Renal pelvis (tissue), 4 donors: ENCODE measurements around the gene HPSE. TPM values are rescaled to one million over a fixed set of nuclear protein-coding genes. Genes with fewer than 3 reads are reported as not detected.
"Not testable (repeated sequence)": the region's sequence is repeated elsewhere in the genome, so short reads cannot be mapped to it uniquely, and the experiment has no call there.

Source experiments
- DNase-seq: peaks from one replicate; pipeline ENCODE4 v3.0.0-alpha.2; 2013
- polyA plus RNA-seq, 3 donors: library from polyadenylated mRNA; unstranded; fragments of 120-200 nt; gene quantifications; one replicate each; pipeline ENCODE4 v1.2.1, GENCODE V29; 2013; ENCODE audit not compliant: insufficient read length in 3 of 3

The HPSE gene
- polyA plus RNA-seq, 3 donors, result 0.94 to 1.0 (median 0.95) TPM

DNA sequence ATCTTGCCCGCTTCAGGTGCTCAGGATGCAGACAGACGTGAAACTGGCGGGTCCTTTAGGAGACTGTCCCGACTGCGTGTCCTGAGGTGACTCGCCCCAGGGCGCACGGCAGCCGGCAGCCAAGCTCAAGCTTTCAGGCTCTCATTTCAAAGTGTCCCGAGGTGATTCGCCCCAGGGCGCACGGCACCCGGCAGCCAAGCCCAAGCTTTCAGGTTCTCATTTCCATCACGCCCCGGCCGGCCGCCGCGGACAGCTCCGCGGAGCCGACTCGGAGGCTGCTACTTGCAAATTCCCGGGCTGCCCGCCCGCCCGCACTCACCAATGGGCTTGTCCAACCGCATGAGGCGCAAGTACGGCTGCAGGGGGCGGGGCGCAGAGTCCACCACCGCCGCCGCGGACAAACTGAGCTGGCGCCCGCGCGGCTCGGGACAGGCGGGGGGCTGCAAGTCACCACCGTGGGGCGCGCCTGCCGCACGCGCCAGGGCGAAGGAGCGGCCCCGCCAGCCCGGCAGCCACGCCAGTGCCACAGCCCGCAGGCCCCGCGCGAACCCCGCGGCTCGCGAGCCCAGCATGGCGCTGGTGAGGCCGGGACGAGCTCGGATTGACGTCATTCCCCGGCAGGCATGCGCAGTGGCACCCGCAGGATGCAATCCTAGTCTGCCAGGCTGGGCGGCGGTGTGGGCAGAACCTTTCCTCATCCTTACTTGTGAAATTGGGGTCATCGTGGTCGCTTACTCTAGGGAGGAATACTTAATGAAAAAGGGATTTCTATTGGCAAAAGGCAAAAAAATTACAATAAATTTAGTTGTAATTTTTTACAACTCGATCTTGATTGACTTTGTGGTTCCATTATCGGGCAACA, 50.2 kb downstream of the HPSE start, which contains the start of gene COQ2:
TSS of gene COQ2 (minus strand) at position 606 of the 862 bp plus-strand sequence. CDS start at position 572, 34 bp downstream.
- DNase-seq, result peak; percentile 93

DNA sequence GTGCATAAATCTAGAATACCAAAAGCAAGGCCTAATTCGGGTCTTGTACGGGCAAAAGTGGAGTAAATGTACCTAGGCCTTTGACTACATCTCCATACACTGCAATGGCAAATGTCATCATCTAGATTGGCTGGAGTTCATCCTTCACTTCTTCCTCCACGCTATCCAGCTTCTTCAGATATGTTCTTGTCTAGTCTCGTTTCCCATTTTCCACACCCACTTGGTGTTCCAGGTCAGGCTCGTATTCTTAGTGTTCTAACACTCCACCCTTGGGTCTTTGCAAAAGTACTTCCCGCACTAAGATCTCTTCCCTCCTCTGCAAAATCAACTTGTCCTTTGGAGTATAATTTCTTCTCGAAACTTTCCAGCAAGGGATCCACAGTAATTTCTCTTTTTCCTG, 51.5 kb downstream of the HPSE start:
- no peak for DNase-seq

DNA sequence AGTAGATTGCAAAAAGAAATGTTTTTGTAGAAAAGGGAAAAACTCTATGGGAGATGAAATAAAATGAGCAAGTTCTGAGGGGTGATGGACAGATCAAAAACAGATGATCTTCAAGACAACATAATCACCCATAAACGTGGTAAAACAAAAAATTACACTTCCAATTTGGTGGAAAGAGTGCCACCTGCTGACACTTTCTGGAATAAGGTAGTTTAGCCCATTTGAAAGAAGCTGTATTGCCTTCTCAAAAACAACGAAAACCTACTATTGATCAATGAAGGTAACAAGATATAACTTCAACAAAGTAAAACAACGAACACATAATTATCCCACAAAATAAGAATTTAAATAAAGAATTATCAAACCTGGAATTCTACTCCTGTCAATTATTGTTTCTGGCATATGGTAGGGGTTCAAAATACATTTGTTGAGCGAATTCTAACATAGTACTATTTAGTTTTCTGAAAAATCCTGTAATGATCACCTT, 52.6 kb downstream of the HPSE start:
- DNase-seq, result peak; percentile 58

DNA sequence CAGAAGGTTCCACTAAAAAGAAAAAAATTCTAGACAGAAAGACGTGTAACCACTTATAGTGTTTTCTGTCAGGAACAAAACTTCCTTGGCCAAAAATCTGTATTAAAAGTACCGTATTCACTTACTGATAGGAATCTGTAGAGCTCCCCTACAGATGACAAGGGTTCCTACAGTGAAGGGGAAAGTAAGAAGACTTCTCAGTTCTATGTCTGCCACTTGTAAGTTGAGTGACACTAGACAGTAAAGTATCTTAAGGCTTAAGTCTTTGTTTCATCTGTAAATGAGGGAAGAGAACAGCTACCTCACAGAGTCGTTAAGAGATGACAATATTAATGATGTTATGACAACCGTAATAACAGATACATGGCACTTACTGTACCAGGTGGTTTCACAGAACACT, 53.3 kb downstream of the HPSE start:
- DNase-seq, result no peak

DNA sequence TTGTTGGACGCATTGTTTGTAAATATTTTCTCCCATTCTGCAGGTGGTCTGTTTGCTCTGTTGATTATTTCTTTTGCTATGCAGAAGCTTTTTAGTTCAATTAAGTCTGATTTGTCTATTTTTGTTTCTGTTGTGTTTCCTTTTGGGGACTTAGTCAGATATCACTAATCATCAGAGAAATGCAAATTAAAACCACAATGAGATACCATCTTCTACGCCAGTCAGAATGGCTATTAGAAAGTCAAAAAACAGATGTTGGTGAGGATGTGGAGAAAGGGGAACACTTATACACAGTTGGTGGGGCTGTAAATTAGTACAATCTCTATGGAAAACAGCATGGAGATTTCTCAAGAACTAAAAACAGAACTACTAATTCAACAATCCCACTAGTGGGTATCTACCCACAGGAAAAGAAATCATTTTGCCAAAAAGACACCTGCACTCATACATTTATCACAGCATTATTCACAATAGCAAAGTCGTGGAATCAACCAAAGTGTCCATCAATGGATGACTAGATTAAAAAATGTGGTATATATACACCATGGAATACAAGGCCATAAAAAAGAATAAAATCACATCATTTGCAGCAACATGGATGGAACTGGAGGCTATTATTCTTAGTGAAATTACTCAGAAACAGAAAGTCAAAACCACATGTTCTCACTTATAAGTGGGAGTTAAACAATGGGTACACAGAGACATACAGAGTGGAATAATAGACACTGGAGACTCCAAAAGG, 58.2 kb downstream of the HPSE start:
- no peak for DNase-seq

DNA sequence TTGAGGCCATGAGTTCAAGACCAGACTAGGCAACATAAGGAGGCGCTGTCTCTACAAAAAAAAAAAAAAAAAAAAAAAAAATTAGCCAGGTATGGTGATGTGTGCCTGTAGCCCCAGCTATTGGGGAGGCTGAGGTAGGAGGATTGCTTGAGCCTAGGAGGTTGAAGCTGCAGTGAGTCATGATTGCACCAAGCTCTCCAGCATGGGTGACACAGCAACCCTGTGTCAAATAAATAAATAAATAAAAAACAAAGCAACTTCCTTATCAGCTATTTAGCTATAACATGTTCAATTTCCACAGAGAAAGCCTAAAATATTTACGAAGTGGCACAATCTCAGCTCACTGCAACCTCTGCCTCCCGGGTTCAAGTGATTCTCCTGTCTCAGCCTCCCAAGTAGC, 60.7 kb downstream of the HPSE start:
- DNase-seq, result not testable (repeated sequence)

DNA sequence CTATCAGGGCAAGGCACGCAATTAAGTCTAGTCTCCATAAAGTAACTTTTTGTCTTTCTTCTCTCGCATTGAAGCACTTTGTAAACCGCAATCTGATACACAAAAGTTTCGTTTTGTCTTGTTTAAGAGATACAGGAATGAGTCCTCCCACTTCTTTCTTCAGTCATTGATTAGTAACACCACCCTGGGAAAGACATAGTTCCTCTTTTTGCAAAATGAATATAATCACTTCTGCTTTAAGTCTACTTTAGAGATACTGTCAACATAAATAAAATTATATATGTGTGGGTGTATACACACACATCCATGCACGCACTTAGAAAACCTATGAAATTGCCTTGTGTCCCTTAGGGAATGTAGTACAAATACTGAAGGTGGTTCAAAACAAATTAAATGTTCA, 61.7 kb downstream of the HPSE start:
- DNase-seq, result no peak

DNA sequence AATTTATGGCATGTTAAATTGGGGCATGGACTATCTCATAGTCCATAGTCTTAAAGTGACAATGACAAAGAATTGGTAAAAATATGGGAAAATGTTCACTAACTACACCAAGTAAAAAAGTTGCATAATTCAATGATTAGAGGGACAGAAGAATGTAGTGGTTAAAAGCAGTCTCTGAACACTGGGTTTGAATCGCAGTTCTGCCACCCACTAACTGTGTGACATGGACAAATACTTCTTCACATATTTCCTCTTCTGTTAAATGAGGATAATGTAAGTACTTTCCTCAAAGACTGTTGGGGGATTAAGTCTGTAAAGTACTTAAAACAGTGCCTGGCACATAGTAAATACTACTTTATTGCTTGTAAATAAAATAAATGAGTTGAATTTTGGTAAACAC, 65.4 kb downstream of the HPSE start:
- DNase-seq, result no peak

DNA sequence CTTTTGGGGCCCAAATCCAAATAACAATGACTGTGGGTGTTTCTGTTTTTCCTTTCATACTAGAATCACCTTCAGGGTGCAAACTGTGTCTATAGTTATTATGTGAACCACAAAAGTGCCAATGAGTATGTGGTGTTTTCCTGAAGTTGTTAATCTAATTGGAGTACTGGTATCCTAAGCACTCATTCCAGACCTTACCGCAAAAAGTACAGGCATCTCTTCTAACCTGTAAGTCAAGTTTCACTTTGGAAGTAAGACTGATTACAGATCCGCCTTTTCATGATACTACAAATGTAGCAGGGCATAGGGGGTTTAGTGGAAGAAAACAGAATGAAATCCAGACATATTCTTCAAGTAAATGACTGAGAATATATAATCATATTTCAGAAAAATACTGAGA, 66.2 kb downstream of the HPSE start:
- no peak for DNase-seq

DNA sequence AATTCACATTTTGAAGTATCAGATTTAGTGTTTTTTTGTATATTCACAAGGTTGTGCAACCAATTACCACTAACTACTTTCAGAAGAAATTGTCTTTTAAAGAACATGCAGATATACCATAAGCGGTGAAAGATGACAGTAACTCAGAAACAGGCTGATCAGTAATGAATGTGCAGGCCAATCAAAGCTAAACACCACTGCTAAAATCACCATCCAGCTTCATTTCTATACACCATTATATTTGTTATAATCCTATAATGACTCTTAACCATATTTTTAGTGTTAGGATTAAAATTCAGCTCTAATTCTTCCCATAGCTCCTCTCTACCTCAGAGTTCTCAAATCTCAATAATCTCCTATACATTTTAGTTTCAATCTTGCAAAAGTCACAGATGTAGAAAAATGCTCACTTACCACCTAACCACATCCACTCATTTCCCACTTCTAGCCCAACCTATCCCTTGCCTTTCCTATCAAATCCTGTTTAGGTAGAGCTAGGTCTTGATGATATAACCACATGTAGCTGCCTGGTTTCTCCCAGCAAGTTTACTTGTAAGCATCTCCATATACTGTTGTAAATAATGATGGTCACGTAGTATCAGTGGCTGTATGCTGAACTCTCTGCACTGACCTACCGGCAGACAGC, 66.7 kb downstream of the HPSE start:
- no peak for DNase-seq

DNA sequence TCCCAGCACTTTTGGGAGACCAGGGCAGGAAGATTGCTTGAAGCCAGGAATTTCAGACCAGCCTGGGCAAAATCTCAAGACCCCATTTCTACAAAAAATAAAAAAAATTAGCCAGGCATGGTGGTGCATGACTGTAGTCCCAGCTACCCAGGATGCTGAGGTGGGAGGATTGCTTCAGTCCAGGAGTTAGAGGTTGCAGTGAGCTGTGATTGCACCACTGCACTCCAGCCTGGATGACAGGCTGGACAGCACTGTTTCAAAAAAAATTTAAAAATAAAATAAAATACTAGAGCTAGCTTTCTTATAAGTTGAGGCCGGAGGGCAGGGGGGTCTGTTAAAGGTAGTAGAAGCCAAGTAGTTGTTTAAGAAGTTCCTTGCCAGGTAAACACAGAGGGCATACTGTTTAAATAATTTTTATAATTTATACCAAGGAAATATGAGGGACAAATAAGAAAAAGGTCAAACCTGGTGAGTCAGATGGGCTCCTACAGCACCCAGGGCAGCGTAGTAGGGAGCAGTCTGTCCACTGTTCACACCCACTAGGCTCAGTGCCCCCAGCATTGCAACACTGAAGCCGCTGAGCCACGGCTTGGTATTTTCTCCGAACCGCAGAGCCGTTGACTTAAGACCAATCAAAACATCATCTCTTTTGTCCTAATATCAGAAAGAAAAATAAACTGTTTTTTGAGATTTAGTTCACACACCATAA, 67.4 kb downstream of the HPSE start:
- no peak for DNase-seq

DNA sequence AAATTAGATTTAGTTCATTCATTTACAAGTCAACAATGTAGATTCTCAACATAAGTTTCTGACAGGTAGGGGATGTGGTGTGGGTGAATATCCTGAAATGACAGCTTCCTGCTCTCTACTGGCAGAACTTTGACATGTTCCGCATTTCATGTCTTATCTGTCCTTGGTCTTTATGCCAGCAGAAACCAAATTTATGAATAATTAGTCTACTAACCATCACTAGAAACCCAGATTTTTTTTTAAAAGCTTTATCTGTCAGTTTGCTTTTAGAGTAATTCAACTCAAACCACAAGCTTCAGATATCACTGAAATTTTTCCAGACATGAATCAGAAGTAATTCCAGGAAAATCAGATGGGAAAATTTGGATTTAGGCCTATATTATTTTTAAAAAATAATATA, 68.0 kb downstream of the HPSE start:
- DNase-seq, result no peak

DNA sequence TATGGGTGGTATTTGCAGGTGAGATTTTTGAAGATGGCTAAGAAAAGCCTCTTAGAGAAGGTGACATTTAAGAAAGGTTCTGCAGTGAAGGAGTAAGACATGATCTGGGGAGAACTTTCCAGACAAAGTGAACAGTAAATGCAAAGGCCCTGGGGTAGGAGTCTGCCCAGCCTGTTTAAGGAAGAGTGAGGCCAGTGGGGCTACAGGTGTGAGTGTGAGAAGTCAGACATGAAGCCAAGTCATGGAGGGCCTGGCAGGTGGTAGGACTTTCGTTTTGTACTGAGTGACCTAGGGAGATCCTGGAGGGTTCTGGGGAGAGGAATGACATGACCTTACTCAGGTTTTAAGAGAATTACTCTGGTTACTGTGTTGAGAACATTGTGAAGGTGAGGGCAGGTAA, 71.5 kb downstream of the HPSE start:
- no peak for DNase-seq

DNA sequence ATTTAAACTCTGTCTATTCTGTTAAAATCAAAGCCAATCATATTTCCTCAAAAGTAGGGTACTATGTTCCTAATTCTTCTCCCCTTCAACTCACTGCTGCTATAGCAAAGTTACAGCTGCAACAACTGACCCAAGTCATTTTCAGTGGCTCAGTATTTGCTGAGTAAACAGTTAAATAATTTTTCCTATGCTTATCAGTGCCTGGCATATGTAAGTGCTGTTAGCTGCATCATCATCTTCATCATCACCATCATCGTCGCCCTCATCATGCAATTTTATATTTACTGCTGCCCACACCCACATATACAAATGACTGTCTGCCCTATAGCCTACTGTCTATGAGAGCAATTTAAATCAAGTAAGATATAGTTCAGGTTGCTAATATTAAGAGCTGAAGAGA, 72.0 kb downstream of the HPSE start:
- DNase-seq, result no peak

DNA sequence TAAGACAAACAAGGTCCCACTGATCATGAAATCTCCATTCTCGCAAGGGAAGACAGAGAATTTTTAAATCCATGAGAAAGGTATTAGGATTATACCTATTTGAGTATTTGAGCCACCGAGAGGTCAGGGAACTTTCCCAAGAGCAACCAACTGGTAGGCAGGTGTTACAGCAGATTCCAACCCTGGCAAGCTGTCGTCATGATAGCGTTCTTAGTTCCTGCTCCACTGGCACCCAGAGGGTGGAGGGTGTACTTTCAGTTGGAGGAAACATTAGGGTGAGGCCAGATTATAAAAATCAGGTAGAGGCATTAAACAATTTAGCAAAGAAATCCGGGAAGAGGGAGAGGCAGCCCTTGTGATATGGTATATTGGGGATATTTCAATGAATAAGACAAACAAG, 73.3 kb downstream of the HPSE start:
- no peak for DNase-seq

DNA sequence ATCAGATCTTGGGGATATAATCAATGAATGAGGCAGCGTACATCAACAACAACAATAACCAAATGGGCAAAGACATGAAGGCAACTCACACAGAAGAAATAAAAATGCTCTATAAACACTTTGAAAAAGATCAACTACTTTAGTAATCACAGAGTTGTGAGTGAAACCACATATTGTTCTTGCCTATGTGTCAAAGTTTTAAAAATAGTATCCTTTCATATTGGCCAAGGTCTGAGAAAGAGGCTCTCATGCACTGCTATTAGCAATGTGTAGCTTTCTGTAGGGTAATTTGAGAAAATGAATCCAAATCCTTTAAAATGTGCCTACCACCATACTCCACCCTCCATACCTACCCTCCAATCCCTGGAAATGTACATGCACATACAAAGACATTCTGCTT, 75.1 kb downstream of the HPSE start:
- no peak for DNase-seq

DNA sequence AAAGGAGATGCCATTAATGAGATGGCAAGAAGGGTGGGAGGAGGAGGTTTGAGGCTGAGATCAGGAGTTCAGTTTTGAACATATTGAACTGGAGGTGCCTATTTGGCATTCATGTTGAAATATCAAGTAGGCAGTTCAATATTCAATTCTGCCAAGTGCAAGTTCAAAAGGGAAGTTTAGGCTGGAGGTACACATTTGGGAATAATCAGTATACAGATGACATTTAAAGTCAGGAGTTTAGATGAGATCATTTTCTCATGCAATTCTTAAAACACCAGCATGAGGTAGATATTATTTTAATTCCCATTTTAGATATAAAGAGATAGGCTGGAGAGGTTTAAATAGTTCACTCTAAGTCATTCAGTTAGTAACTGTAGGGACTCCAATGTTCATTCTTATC, 76.2 kb downstream of the HPSE start:
- DNase-seq, result no peak

DNA sequence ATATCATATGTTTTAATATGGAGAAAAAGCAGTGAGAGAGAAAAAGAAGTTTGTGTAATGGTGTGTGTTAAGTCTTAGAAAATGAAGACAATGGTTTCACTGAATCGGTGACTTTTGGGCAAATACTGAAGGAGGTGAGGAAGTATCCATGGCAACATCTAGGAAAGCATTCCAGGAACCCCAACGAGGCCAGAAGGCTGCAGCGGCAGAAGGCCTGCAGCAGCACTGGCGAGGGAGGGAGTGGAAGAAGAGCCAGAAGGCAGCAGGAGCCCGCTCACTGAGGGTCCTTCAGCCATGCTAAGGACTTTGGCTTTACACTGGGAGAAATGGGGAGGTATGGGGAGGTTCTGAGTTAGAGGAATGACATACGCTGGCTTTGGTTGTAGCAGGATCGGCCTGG, 76.8 kb downstream of the HPSE start:
- DNase-seq, result no peak

DNA sequence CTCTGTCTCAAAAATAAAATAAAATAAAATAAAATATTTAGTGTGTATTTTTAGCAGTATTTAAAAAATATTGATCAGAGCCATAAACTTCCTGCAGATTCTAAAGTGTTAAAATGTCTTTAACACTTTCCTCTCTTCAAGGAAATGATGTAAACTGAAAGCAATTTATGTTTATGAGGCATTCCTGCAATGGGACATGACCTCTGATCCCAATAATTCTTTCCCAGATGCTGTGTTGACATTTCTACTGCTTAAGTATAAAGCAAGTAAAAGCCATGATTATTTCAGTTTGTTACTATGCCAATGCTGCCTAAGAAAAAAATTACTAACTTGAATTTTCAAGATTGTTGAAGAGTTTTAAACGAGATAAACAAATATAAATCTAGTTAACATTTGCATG, 79.1 kb downstream of the HPSE start:
- DNase-seq, result peak; percentile 75

DNA sequence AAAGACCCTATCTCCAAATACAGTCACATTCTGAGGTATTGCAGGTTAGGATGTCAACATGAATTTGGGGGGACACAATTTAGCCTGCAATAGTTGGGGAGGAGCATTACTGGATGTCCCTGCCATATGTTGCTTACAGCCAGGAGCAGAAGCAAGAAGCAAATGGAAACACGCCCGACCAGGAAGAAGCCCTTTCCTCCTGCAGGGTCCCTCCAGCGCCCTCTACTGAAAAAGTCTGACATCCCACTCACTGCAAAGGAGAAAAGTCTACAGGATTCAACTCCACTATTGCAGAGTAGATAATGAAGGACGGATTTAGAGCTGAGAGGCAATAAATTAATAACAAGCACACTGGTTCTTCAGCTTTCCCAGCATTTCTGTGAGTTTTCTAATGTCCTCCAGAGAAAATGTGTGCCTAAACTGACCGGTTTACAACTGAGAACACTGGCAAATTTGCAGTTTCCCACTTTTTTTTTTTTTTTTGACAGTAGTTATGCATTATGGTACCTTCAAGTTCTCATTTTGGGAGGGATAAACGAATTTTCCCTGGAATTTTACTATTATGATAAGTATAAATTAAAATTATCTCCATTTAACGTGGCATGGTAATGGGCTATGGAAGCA, 81.8 kb downstream of the HPSE start:
- peak; percentile 30 for DNase-seq

DNA sequence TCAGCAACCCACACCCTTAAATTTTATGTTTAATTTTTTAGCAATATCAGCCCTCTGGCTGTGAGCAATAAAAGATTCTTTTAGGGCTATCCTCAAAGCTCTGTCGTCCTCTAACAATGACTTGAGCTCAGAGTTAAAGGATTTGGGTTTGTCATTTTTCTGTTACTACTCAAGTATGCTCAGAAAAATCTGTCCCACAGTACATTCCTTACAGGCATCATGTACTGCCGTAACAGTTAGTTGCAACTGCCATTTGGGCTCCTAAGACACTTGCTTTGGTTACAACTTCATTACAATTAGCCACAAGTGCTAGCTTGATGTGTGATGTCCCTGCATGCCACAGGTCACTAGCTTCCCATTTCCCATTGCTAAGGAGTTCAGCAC, 83.2 kb downstream of the HPSE start:
- DNase-seq, result no peak
